GM18502 (cell line): ENCODE measurements around the gene UBE2V1.
"Not testable (repeated sequence)": the region's sequence is repeated elsewhere in the genome, so short reads cannot be mapped to it uniquely, and the experiment has no call there.

Source experiments
- ATAC-seq: cut with Tn5 transposase; IDR thresholded peaks from one replicate; pipeline ENCODE4 v1.9.1; 2021; ENCODE audit warnings: mild to moderate bottlenecking; ENCODE audit not compliant: unreplicated experiment, poor library complexity

UBE2V1 gene

DNA sequence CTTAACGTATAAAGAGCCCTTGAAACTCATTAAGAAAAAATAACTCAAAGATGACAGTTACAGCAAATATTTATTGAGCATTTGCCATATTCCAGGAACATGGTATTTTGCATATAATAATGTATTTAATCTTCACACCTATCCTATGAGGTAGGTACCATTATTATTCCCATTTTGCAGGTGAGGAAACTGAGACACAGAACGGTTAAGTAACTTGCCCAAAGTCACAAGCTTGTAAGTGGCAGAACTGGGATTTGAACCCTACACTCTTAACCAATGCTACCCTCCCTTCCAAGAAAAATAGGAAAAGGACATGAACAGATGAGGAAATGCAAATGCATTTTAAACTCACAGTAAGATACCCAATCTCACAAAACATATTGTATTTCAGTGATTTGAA, 5.3 kb upstream of the UBE2V1 start:
- no peak for ATAC-seq

DNA sequence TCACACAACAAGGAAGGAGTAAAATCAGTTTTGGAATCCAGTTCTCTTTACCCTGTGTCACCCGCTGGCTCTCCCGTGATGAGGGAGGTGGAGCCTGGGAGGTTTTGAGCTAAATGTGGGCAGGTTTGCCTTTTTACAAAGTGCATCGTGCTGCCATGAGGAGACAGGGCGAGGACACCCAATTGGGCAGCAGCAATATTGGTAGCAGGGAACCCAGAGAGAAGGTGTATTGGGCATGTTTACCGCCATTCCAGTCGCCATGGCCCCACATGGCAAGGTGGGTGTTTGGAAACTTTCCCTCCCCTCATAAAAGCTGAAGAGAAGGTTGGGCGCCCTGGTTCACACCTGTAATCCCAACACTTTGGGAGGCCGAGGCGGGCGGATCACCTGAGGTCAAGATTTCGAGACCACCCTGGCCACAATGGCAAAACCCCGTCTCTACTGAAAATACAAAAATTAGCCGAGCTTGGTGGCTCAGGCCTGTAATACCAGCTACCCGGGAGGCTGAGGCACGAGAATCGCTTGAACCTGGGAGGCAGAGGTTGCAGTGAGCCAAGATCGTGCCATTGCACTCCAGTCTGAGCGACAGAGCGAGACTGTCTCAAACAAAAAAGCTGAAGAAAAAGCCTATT, 3.5 kb upstream of the UBE2V1 start:
- no peak for ATAC-seq

DNA sequence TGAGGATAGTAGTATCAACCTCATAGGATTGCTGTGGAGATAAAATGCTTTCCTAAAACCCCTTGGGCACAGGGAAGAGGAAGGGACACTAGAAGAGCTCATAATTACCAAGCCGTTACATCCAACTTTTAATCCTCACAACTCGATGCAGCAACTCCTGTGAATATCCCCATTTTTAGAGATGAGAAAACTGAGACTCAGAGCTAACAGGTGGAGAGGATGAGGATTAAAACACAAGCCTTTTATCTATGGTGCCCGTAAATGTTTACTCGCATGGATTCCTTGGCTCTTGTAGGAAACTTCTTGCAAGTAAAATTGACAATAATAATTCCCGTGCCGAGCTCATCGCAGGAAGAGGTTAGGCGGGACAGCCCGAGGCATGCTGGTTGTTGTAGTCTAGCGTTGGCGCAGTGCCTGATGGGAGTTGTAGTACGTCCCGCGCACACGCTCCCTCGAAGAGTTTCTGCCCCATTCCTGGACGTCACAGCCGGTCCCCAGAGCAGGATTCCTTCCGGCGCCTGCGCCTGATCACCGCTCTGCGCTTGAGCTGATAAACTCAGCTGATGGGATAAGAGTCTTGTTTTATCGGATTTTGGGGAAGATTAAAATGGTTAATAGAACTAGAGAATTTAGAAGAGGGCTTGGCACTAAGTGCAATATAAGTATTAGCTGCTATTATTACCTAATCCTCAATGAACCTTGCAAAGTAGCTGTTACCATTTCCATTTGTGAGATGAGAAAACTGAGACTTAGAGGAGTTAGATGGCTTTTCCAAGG, 2.8 kb upstream of the UBE2V1 start:
- peak; percentile 80 for ATAC-seq

DNA sequence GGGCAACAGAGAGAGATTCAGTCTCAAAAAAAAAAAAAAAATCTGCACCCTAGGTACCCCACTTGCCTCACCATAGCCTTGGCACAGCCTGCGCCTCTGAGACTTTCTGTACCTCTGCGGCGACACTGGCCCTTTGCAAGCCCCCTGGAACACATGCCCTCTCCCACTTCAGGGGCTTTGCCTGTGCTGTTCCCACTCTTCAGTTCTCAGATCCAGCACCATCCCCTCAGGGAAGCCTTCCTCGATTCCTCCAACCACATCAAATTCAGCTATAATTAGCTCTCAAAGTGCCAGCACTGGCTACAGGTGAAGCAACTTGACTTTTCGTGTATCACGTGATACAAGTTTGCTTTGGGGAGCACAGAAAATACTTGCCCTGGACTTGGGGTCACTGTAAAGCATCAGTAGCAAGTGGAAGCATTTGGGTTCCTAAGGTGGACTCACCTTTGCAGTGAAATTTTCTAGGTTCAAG, 2.1 kb upstream of the UBE2V1 start:
- ATAC-seq, result no peak

DNA sequence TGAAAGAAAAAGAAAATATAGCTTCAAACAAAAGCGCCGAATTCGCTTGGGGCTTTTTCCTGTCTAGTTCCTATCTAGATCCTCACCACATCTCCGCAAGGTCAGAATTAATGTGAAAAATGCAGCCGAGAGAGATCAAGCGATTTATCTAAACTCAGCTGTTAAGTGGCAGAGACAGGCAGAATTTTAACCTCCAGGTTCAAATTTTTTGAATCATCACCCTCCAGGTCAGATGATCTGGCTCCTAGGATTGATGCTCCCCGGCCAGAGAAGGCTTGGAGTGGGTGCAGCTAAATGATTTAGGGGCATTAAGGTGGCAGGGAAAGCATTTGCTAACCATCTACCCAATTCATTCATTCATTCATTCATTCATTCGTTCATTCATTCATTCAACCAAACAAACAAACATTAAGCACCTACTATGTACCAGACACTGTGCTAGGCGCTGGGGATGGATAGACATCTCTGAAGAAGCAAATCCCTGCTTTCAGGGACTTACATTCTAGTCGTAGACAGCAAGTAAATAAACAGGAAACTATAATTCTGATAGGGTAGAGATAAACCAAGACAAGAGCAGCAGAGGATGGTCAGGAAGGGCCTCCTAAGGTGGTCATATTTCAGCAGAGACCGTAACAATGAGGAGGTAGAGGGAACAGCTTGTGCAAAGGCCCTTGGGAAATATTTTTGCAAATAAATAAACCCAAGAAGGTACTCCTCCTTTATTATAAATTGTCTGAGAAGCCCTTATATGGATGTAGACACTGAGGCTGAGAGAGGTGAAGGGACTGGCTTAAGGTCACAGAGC, 672 bp upstream of the UBE2V1 start:
- no peak for ATAC-seq

DNA sequence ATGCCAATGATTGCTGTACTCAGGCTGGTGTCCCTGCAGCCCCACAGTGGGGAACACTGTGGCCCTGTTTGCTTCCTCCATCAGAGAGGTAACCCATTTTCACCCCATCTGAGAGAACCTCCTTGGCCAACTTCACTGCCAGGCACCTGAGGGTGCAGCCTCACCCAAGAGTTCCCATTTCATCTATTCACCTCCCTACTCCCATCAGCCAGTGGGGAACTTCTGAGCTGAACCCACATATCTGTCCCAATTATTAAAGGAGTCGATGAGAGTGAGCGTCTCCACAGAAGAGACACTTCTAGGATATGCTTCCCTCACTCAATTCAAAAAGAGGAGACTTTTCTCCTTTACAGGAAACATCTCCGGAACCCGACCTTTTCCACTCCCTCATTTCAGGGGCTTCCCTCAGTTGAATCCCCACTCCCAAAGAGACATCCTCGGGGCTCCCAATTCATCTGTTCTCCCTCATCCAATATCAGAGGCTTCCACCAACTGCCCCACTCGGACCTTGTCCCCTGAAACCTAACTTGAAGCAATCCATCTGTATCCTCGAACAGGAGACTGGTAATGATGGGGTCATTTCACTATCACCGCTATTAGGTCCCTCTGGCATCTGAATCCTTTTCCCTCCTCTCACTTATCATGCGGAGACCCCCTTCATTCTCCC, 988 bp downstream of the UBE2V1 start:
- no peak for ATAC-seq

DNA sequence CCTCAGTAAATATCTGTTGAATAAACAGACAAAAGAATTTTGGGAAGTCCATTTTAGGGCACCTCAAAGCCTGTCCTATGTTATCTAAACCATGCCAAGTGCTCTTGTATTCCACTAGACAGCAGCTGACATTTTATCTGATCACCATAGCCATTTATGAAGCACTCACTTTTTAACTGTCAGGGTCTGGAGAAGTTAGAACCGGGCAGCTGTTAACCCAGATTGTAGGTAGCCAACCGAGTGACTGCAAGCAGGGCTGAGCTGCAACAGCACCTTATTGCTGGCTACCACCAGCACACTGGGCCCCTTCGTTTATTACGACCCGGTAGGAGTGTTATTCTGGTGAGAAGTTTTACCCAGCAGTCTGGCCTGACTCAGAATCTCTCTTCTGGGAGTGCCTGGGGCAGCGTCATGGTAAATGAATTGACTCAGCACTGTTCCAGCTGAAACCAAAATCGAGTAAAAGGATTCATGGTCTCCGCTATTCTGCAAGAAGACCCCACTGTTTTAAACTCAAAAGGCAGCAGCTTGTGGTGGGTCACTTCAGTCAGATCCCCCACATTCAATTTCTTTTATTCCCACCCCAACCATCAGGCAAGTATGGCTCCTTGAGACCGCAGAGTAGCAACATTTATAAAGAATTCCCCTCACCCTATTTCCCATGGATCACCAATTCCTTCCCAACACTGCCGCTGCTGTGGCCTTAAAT, 1.7 kb downstream of the UBE2V1 start:
- ATAC-seq, result no peak

DNA sequence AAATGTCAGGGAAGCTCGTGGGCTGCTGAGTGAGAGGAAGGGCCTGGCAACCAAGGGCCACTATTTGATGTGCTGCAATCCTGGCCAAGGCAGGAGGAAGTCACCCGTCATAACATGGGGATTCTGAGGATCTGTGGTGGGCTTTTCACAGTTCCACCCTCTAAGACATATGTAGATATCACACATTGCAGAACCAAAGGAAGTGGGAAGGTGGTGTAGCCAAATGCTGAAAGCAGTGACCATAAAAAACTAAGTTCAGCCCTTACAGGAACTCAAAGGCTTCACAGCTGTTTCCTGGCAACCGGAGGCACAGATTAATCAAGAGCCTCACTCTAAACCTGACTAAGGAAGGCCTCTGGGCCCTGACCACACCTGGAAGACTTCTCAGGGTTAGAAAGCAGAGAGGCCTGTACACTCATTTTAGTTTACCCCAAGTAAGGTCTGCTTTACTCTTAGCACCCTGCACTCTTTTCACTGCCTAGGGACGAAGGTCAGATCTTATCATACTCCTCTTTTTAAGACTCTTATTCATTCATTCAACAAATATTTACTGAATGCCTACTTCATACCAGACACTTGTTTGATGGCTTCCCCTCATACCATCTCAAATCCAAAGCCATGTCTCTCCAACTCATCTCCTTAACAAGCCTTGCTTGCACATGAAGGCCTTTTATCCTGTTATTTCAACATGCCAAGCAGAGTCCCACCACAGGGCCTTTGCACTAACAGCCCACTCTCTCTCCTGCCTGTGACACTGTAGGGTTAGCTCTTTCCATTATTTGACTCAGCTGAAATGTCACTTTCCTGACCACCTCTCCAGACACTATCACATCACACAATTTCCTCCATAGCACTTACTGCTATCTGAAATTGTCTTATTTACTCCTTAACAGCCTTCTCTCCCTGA, 2.6 kb downstream of the UBE2V1 start:
- ATAC-seq, result peak; percentile 47

DNA sequence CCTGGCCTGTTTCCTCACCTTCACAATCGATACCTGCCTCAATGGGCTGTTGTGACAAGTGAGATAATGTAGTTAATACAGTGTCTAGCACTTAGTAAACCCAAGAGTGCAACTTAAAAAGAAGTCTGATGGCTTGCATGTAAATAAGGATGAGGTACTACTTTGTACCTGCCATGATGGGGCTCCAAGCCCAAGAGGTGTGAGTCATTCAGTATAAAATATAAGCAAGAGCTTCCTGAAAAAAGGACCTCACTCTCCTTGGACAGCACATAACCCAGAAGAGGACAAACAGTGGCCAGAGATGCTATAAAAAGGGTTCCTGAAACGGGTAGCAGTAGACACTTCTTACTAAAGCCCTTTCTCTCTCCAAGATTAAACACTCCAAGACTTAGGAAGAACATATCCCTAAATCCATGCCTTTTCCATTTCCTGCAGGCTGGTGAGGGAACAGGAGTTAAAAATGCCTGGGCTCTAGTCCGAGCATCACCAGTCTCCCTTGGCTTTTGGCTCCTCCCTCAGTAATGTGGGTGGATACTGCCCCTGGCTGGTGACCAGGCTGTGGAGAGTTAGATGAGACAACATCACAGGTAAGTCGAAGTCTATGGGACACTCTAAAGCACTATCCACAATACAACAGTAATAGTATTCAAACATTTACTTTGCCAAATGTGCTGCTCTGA, 4.3 kb downstream of the UBE2V1 start:
- ATAC-seq, result no peak

DNA sequence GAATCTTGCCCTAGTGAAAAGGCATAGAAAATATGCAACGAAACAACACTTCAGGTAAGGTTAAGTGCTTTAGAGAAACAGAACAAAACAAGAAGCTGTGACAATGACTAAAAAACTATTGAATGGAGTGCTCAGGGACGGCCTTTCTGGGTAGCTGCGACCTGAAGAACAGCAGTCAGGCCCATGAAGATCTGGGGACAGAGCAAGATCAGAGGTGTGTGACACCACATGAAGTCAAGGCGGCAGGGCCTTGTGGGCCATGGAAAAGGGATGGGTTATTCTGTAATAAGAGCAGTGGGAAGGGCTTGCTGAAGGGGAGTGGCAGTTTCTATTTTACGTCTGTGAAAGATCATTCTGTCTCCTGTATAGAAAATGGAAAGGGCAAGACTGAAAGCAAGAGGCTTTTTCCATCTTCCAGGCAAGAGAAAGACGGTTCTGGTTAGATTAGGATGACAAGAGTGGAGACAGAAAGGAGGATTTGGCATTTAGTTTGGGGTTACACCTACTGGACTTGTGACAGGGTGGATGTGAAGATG, 5.1 kb downstream of the UBE2V1 start:
- ATAC-seq, result no peak

DNA sequence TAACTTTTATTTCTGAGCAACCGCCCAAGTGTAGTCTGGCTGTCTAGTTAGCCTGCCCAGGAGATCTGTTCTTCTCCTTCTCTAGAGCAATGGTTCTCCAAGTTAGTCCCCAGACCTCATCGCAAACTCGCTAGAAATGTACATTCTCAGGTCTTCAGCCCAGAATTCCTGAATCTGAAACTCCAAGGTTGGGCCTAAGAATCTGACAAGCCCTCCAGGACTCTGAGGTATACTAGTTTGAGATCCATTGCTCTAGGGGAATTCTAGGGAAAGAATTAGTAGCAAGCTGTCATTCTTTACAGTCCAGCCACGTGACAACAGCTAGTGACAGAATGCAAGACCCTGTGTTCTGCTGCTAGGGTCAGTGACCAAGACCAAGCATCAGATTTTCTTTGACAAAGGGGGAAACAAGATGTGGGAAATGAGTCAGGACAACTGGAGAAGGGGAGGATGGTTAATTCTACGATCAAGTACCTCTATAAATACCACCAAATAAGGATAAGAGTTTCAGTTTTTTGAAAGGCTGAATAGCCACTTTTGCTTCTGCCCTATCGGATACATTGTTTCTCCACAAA, 5.8 kb downstream of the UBE2V1 start:
- ATAC-seq, result no peak

DNA sequence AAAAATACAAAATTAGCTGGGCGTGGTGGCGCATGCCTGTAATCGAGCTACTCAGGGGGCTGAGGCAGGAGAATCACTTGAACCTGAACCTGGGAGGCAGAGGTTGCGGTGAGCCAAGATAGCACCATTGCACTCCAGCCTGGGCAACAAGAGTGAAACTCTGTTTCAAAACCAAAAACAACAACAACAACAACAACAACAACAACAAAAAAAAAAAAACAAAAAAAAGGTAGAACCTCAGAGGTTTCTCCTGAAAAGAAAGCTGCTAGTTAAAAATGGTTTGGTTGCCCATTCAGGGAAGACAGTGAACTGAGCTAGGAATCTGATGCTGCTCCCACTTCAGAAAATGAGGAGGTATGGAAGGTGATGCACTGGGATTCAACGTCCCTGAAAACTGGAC, 6.3 kb downstream of the UBE2V1 start:
- not testable (repeated sequence) for ATAC-seq

DNA sequence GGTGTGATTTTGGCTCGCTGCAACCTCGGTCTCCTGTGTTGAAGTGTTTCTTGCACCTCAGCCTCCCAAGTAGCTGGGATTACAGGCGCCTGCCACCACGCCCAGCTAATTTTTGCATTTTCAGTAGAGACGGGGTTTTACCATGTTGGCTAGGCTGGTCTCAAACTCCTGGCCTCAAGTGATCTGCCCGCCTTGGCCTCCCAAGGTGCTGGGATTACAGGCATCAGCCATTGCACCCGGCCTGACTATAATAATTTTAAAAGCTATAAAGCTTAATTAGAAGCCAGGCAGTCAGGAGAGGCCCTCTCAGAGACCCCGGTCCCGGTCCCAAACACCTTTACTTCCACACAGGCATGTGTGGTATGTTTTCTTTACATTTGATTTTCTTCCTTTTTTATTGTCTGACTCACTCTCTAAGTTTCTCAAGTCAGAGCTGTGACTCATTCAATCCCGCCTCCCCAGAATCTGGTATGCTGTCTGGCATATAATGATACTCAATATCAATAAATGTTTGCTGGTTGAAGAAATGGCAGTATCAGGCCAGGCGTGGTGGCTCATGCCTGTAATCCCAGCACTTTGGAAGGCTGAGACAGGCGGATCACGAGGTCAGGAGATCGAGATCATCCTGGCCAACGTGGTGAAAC, 9.4 kb downstream of the UBE2V1 start:
- ATAC-seq, result not testable (repeated sequence)

DNA sequence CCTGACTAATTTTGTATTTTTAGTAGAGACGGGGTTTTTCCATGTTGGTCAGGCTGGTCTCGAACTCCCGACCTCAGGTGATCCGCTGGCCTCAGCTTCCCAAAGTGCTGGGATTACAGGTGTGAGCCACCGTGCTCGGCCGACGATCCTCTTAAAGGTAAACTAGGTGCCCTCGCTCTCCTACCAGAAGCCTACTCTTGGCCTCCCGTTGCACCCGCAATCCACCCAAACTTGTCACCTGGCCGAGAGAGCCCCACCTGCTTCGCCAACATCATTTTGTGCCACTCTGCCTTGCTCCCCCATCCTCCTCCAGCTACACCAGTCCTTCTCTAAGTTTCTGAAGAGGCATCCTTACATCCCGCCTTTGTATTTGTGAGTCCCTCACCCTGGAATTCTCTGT, 10.4 kb downstream of the UBE2V1 start:
- not testable (repeated sequence) for ATAC-seq

DNA sequence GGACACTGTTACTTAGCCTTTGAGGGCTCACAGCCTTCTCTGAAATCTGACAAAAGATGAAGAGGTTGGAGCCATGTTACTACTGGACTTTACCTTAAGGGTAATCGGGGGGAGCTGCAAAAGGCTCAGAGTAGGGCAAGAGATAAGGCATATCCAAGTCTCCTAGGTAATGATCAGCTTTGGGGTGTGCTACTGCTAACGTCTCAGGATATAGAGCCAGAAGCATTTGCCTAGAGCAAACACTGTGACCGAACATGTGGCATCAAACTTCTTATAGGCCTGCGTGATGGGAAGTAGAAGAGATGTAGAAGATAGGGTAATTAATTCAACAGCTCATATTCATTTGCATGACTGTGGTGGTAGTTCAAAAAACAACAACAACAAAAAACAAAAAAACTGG, 11.1 kb downstream of the UBE2V1 start:
- ATAC-seq, result no peak

DNA sequence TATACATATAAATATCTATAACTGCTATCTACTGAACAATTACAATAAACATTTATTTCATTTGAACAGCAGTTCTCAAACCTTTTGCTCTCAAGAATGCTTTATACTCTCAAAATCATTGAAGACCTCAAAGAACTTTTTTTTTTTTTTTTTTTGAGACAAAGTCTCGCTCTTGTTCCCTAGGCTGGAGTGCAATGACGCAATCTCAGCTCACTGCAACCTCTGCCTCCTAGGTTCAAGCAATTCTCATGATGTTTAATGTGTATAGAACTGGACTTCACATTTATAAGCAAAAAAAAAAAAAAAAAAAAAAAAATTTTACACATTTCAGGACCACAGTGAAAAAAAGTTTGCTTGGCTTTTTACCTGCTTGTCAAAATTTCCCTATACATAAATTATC, 11.7 kb downstream of the UBE2V1 start:
- no peak for ATAC-seq

DNA sequence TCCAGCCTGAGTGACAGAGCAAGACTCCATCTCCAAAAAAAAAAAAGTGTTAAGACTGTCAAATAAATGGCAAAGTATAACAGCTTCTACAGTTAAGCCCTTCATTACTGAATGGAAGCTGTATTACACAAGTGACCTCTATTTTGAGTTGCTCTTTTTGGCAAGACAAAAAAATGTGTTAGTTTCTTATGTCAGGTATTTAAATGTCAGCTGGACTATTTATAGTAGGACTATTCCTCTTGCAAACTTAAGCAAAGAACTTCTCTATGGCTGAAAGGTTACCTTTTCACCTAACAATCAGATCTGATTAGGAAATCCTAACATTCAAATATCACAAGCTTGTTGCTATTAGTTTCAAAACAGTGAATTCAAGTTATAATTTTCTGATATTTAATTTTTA, 12.4 kb downstream of the UBE2V1 start:
- ATAC-seq, result no peak
